Measurements from ENCODE around the gene CLCA2.

- TF ChIP-seq CTCF (IDR thresholded peaks at IDR 0.05) (no peak), EZH2 (IDR thresholded peaks at IDR 0.05; ENCODE audit: borderline replicate concordance, insufficient read depth, low read depth, low read length, poor library complexity, severe bottlenecking) (no peak)
Observed at GRCh38 chr1:86502721-86503405, 78.9 kb downstream of the CLCA2 start.

Data from B cell (primary cell).